Panc1 (cell line): Measurements from ENCODE around the gene SLC16A7. TPM values are rescaled to one million over a fixed set of nuclear protein-coding genes. Genes with fewer than 3 reads are reported as not detected.

Source experiments
- ATAC-seq: fragments of 200-7000 bp; cut with Tn5 transposase; 2 replicates; pipeline ENCODE4 v1.9.1; 2020; ENCODE audit warnings: mild to moderate bottlenecking, moderate library complexity
- BruUV-seq: library from RNA; stranded (reverse); fragments of 400-500 nt; replicated peaks from 2 replicates; lab custom pipeline; 2021; lab: Mats Ljungman, UMichigan
- CTCF ChIA-PET: fragments of 300-600 bp; sonication (Branson Sonifier 250); formaldehyde crosslinking; loops from one replicate; lab custom pipeline; 2022; ENCODE audit warnings: antibody characterized with exemption; lab: Charles Lee
- POLR2A ChIA-PET: fragments of 300-600 bp; sonication (Branson Sonifier 250); formaldehyde crosslinking; loops from one replicate; lab custom pipeline; 2022; ENCODE audit warnings: antibody characterized with exemption; lab: Charles Lee
- DNase-seq: peaks from one replicate; pipeline ENCODE4 v3.0.0-alpha.2; 2010; ENCODE audit warnings: low read depth, low spot score
- H3K27ac ChIP-seq: 2 replicates; pipeline ENCODE4 v1.5.1; 2011; ENCODE audit warnings: mild to moderate bottlenecking, low read length, inconsistent platforms
- H3K27me3 ChIP-seq: fragments of 200-500 bp; sonication (Bioruptor generic); 2 replicates; pipeline ENCODE4 v1.6.0; 2014; ENCODE audit warnings: low read length, inconsistent platforms; ENCODE audit not compliant: control insufficient read depth, insufficient read depth
- H3K36me3 ChIP-seq: fragments of 200-500 bp; sonication (Bioruptor generic); 2 replicates; pipeline ENCODE4 v1.5.1; 2014; ENCODE audit warnings: inconsistent platforms, mild to moderate bottlenecking, low read length, moderate library complexity; ENCODE audit not compliant: control insufficient read depth, insufficient read depth
- H3K4me1 ChIP-seq: 2 replicates; pipeline ENCODE4 v1.5.1; 2011; ENCODE audit warnings: inconsistent platforms, mild to moderate bottlenecking, low read length, moderate library complexity; ENCODE audit not compliant: control insufficient read depth, insufficient read depth
- H3K4me3 ChIP-seq, 2 experiments: 2 replicates each; pipeline ENCODE4 v1.5.1; 2011 to 2012; ENCODE audit warnings: low read depth in 2 of 2, low read length in 2 of 2, mild to moderate bottlenecking in 2 of 2, inconsistent platforms in 1 of 2, moderate library complexity in 1 of 2
- H3K9me3 ChIP-seq: fragments of 200-500 bp; sonication (Bioruptor generic); 2 replicates; pipeline ENCODE4 v1.5.1; 2014; ENCODE audit warnings: low read depth, mild to moderate bottlenecking, inconsistent platforms, low read length, moderate library complexity; ENCODE audit not compliant: control insufficient read depth, insufficient read depth
- CTCF ChIP-seq: fragments of 450-650 bp; IDR thresholded peaks from 2 replicates; pipeline ENCODE4 v1.5.1; 2017; ENCODE audit warnings: mild to moderate bottlenecking
- POLR2AphosphoS5 ChIP-seq: IDR thresholded peaks from 2 replicates; pipeline ENCODE4 v1.6.1; 2012; ENCODE audit warnings: mild to moderate bottlenecking, low read depth, low read length, moderate library complexity
- REST ChIP-seq, 2 experiments: IDR thresholded peaks; 2 replicates each; pipeline ENCODE4 v1.6.1; 2011 to 2012; ENCODE audit warnings: low read depth in 2 of 2, control low read depth in 1 of 2, low read length in 1 of 2, mild to moderate bottlenecking in 1 of 2, moderate library complexity in 1 of 2; ENCODE audit not compliant: insufficient read depth in 1 of 2
- SIN3A ChIP-seq: IDR thresholded peaks from 2 replicates; pipeline ENCODE4 v1.6.1; 2012; ENCODE audit warnings: low read depth, mild to moderate bottlenecking, low read length, moderate library complexity, borderline replicate concordance; ENCODE audit not compliant: insufficient read depth
- TCF7L2 ChIP-seq: IDR thresholded peaks from 2 replicates; pipeline ENCODE4 v1.6.1; 2011; ENCODE audit warnings: mild to moderate bottlenecking, low read depth, low read length, inconsistent platforms
- in situ Hi-C: cut with HindIII; loops from 2 replicates; pipeline ENCODE4 v1.10.0; 2016; ENCODE audit warnings: low sequenced_read_pairs, low pct_unique_long_range_greater_than_20kb
- intact Hi-C: fragments of 100-400 bp; cut with micrococcal nuclease; formaldehyde crosslinking; loops from one replicate; pipeline ENCODE4 v1.10.0; 2022; ENCODE audit not compliant: unreplicated experiment
- total RNA-seq: library from RNA; stranded (reverse); gene quantifications from one replicate; pipeline ENCODE4 v1.2.1, GENCODE V29; 2021; ENCODE audit not compliant: unreplicated experiment

SLC16A7 gene
- total RNA-seq, 1 experiment from 2014 or later = 0.33 TPM

- in situ Hi-C loops (no loop called here), intact Hi-C loops (no loop called here)
- POLR2A ChIA-PET = no interaction called here
- TF ChIP-seq REST (IDR thresholded peaks at IDR 0.05; ENCODE audit: insufficient read depth in 1 of 2, low read depth in 2 of 2, low read length in 1 of 2) = no peak
- no peak for TF ChIP-seq CTCF
- no peak for TF ChIP-seq SIN3A
- no peak for TF ChIP-seq TCF7L2
- TF ChIP-seq POLR2AphosphoS5 = no peak
- CTCF ChIA-PET = no interaction called here
- ATAC-seq = no peak
- Histone ChIP-seq H3K4me3 (no peak overlapping the region), H3K4me1 (no peaks in the 10 kb centered on the region), H3K9me3 (no peaks in the 10 kb centered on the region), H3K27me3 (no peaks in the 10 kb centered on the region), H3K27ac (no peak overlapping the region), H3K36me3 (no peaks in the 10 kb centered on the region)
- no TSS peak for BruUV-seq
- DNase-seq = no peak
These were observed 142.1 kb downstream of the SLC16A7 start for GRCh38 chr12:59737725-59738463.

DNA sequence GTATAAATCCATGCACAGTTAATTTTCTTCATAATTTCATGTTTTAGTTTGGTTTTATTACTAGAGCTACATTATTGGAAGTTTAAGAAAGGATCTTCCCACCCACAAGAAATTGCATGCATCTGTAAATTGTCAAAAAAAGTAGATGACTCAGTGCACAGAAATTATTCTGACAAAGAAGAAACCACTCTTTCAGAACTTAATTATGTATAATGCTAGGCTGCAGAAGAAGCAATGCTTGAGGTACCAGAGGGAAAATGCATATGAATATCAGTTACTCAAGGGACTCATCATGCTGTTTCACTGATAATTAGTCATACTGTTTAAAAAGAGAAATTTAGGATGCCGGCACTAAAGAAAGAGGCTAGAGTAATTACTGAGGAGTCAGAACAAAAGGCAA lies 147.0 kb downstream of the SLC16A7 start:
- Histone ChIP-seq H3K36me3 (no peaks in the 10 kb centered on the region), H3K27ac (no peak overlapping the region), H3K4me1 (no peaks in the 10 kb centered on the region), H3K27me3 (no peaks in the 10 kb centered on the region), H3K9me3 (no peaks in the 10 kb centered on the region), H3K4me3 (no peak overlapping the region)
- DNase-seq (no peak), ATAC-seq (no peak)
- in situ Hi-C loops = no loop called here
- POLR2A ChIA-PET = no interaction called here
- intact Hi-C loops = no loop called here
- TF ChIP-seq REST (IDR thresholded peaks at IDR 0.05; ENCODE audit: insufficient read depth in 1 of 2, low read depth in 2 of 2, low read length in 1 of 2) (no peak), CTCF (no peak), TCF7L2 (no peak), SIN3A (no peak), POLR2AphosphoS5 (no peak)
- CTCF ChIA-PET = no interaction called here
- BruUV-seq = no TSS peak
